Karpas-422 (cell line): ENCODE data around the gene AEN. TPM values are rescaled to one million over a fixed set of nuclear protein-coding genes. Genes with fewer than 3 reads are reported as not detected.
"Not testable (repeated sequence)": the region's sequence is repeated elsewhere in the genome, so short reads cannot be mapped to it uniquely, and the experiment has no call there.

ENCODE experiments used
- DNase-seq: peaks from one replicate; pipeline ENCODE4 v3.0.0-alpha.2; 2015
- H2AFZ ChIP-seq: fragments of 200-600 bp; sonication (generic); 2 replicates; pipeline ENCODE4 v1.6.1; 2014; ENCODE audit warnings: antibody characterized with exemption, low read length, mixed read lengths
- H3K27ac ChIP-seq: fragments of 200-600 bp; sonication (generic); 2 replicates; pipeline ENCODE4 v1.5.1; 2014; ENCODE audit warnings: mild to moderate bottlenecking, low read length, moderate library complexity
- H3K27me3 ChIP-seq: fragments of 200-600 bp; sonication (generic); 2 replicates; pipeline ENCODE4 v1.6.1; 2014; ENCODE audit warnings: low read length, mixed read lengths
- H3K36me3 ChIP-seq: fragments of 200-600 bp; sonication (generic); 2 replicates; pipeline ENCODE4 v1.6.1; 2014; ENCODE audit warnings: low read length, mixed read lengths; ENCODE audit not compliant: insufficient read depth
- H3K4me1 ChIP-seq: fragments of 200-600 bp; sonication (generic); 2 replicates; pipeline ENCODE4 v1.6.1; 2014; ENCODE audit warnings: mild to moderate bottlenecking, low read length, mixed read lengths
- H3K4me2 ChIP-seq: fragments of 200-600 bp; sonication (generic); 2 replicates; pipeline ENCODE4 v1.6.1; 2014; ENCODE audit warnings: low read length, low read depth, mild to moderate bottlenecking; ENCODE audit not compliant: poor library complexity, severe bottlenecking
- H3K4me3 ChIP-seq: fragments of 200-600 bp; sonication (generic); 2 replicates; pipeline ENCODE4 v1.5.1; 2014; ENCODE audit warnings: mild to moderate bottlenecking, antibody characterized with exemption, low read length, mixed read lengths
- H3K79me2 ChIP-seq: fragments of 200-600 bp; sonication (generic); 2 replicates; pipeline ENCODE4 v1.6.1; 2014; ENCODE audit warnings: mild to moderate bottlenecking, low read length, mixed read lengths
- H3K9ac ChIP-seq: fragments of 200-600 bp; sonication (generic); 2 replicates; pipeline ENCODE4 v1.6.0; 2014; ENCODE audit warnings: low read length
- H3K9me2 ChIP-seq: fragments of 200-600 bp; sonication (generic), shearing (Covaris generic); replicated peaks from 2 replicates; pipeline ENCODE4 v1.6.0; 2014; ENCODE audit warnings: mild to moderate bottlenecking, low read length, moderate library complexity; ENCODE audit not compliant: insufficient read depth
- H3K9me3 ChIP-seq: fragments of 300-700, 200-600 bp; sonication (generic); 2 replicates; pipeline ENCODE4 v1.6.1; 2014; ENCODE audit warnings: low read length, mixed read lengths
- H4K20me1 ChIP-seq: fragments of 200-600 bp; sonication (generic); 2 replicates; pipeline ENCODE4 v1.6.1; 2014; ENCODE audit warnings: mild to moderate bottlenecking, antibody characterized with exemption, low read length, low read depth; ENCODE audit not compliant: insufficient read depth
- total RNA-seq: library from RNA; depleted of rRNA; stranded (reverse); fragments of >200 nt; shearing (Covaris generic); gene quantifications from 2 replicates; pipeline ENCODE4 v1.2.3, GENCODE V29; 2014; ENCODE audit warnings: low replicate concordance

Gene AEN
- total RNA-seq, 1 experiment from 2014 or later, result 18.1 TPM

- DNase-seq, result no peak
- Histone ChIP-seq H3K79me2 (peaks cover 29% of the 10 kb centered on the region), H3K36me3 (peaks cover 34% of the 10 kb centered on the region), H4K20me1 (peaks cover 20% of the 10 kb centered on the region), H3K9ac (no peak overlapping the region), H3K9me3 (no peaks in the 10 kb centered on the region), H3K4me1 (peaks cover 41% of the 10 kb centered on the region), H3K4me2 (no peak overlapping the region), H3K9me2 (no peaks in the 10 kb centered on the region), H3K4me3 (no peak overlapping the region), H2AFZ (no peak overlapping the region), H3K27ac (no peak overlapping the region), H3K27me3 (no peaks in the 10 kb centered on the region)
Observed at GRCh38 chr15:88631464-88632028, 10.4 kb downstream of the AEN start.

- peaks cover 16% of the 10 kb centered on the region for H3K79me2 ChIP-seq
- H3K4me1 ChIP-seq, result peaks cover 48% of the 10 kb centered on the region
Observed at GRCh38 chr15:88632797-88633196, 11.7 kb downstream of the AEN start.

DNA sequence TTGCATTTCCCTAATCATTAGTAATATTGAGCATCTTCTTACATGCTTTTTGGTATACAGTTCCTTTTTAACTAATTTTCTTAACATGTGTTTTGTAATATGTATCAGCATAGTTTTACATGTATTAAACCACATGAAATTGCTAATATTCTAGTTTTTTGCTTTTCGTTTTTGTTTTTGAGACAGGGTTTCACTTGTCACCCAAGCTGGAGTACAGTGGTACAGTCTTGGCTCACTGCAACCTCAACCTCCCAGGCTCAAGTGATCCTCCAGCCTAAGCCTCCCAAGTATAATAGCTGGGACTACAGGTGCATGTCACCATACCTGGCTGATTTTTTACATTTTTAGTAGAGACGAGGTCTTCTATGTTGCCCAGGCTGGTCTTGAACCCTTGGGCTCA, 13.3 kb downstream of the AEN start:
- no peak overlapping the region for H3K9ac ChIP-seq

More at GRCh38 chr15:88632797-88633196, 11.7 kb downstream of the AEN start:
- not testable (repeated sequence) for DNase-seq, H3K27me3 ChIP-seq, H3K9me3 ChIP-seq, H3K4me3 ChIP-seq, H4K20me1 ChIP-seq, H2AFZ ChIP-seq, H3K9me2 ChIP-seq, H3K27ac ChIP-seq, H3K4me2 ChIP-seq, H3K9ac ChIP-seq
- peaks cover 23% of the 10 kb centered on the region for H3K36me3 ChIP-seq

GRCh38 chr15:88635318-88635717, 14.2 kb downstream of the AEN start:
- no peaks in the 10 kb centered on the region; the same call in 1 of the 2 replicates for H3K79me2 ChIP-seq
- no peaks in the 10 kb centered on the region for H3K9me3 ChIP-seq
- no peak overlapping the region for H2AFZ ChIP-seq
- H3K27me3 ChIP-seq, result no peaks in the 10 kb centered on the region
- peaks cover 73% of the 10 kb centered on the region for H3K4me1 ChIP-seq
- no peaks in the 10 kb centered on the region for H4K20me1 ChIP-seq
- peaks cover 6% of the 10 kb centered on the region; the same call in 1 of the 2 replicates for H3K36me3 ChIP-seq
- no peak overlapping the region for H3K4me3 ChIP-seq
- H3K27ac ChIP-seq, result peak overlapping the region; percentile 92
- H3K4me2 ChIP-seq, result no peak overlapping the region
- H3K9me2 ChIP-seq, result no peaks in the 10 kb centered on the region
- DNase-seq, result no peak
- no peak overlapping the region for H3K9ac ChIP-seq

More for the DNA sequence above, 13.3 kb downstream of the AEN start:
- H3K9me3 ChIP-seq, result no peaks in the 10 kb centered on the region
- H3K79me2 ChIP-seq, result no peaks in the 10 kb centered on the region; the same call in 1 of the 2 replicates
- H3K9me2 ChIP-seq, result no peaks in the 10 kb centered on the region
- peaks cover 13% of the 10 kb centered on the region; the same call in 1 of the 2 replicates for H3K36me3 ChIP-seq
- no peak overlapping the region for H3K4me3 ChIP-seq
- no peak overlapping the region for H3K4me2 ChIP-seq
- H3K4me1 ChIP-seq, result peaks cover 64% of the 10 kb centered on the region
- H2AFZ ChIP-seq, result no peak overlapping the region
- H3K27me3 ChIP-seq, result no peaks in the 10 kb centered on the region
- H4K20me1 ChIP-seq, result 0 out of 2 replicates have a peak, but pooled peaks cover 4% of the 10 kb centered on the region
- H3K27ac ChIP-seq, result peak overlapping the region; percentile 29; the same call in 1 of the 2 replicates
- no peak for DNase-seq

GRCh38 chr15:88636050-88636449, 14.9 kb downstream of the AEN start:
- Histone ChIP-seq H3K9ac (no peak overlapping the region; the same call in 1 of the 2 replicates), H3K4me2 (no peak overlapping the region)

GRCh38 chr15:88636654-88637053, 15.5 kb downstream of the AEN start:
- Histone ChIP-seq H3K27me3 (no peaks in the 10 kb centered on the region), H2AFZ (no peak overlapping the region), H3K4me1 (peaks cover 86% of the 10 kb centered on the region), H3K9ac (peak overlapping the region; percentile 76), H3K27ac (peak overlapping the region; percentile 92), H3K9me3 (no peaks in the 10 kb centered on the region), H3K36me3 (peaks cover 4% of the 10 kb centered on the region; the same call in 1 of the 2 replicates), H3K9me2 (no peaks in the 10 kb centered on the region), H3K4me2 (peak overlapping the region; percentile 88), H3K79me2 (no peaks in the 10 kb centered on the region), H3K4me3 (no peak overlapping the region), H4K20me1 (no peaks in the 10 kb centered on the region)
- no peak for DNase-seq

More at GRCh38 chr15:88636050-88636449, 14.9 kb downstream of the AEN start:
- peaks cover 80% of the 10 kb centered on the region for H3K4me1 ChIP-seq
- no peaks in the 10 kb centered on the region for H3K27me3 ChIP-seq
- no peak overlapping the region for H2AFZ ChIP-seq
- peaks cover 4% of the 10 kb centered on the region; the same call in 1 of the 2 replicates for H3K36me3 ChIP-seq
- H4K20me1 ChIP-seq, result no peaks in the 10 kb centered on the region
- no peaks in the 10 kb centered on the region for H3K79me2 ChIP-seq
- H3K9me2 ChIP-seq, result no peaks in the 10 kb centered on the region
- no peak overlapping the region for H3K4me3 ChIP-seq
- peak overlapping the region; percentile 92 for H3K27ac ChIP-seq
- no peaks in the 10 kb centered on the region for H3K9me3 ChIP-seq
- DNase-seq, result no peak

DNA sequence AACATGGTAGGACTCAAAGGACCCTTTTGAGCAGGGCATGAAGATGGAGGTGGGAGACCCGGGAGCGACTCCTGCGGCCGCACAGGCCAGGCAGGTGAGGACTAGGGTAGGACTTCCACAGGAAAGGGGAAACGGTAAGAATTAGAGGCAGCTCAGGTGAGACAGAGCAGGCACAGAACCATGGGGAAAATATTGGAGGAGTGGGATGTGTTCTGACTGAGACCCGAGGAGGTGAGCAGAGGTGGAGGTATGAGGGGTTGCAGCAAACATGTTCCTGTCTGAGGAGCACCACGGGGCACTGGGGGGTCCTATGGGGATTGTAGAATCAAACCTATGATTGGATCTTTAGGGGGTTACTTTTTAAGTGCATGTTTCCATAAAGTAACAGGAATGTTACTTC, 16.3 kb downstream of the AEN start:
- Histone ChIP-seq H3K9ac (peak overlapping the region; percentile 76), H3K27me3 (no peaks in the 10 kb centered on the region), H3K9me3 (no peaks in the 10 kb centered on the region), H2AFZ (no peak overlapping the region), H3K79me2 (no peaks in the 10 kb centered on the region), H3K36me3 (peaks cover 4% of the 10 kb centered on the region; the same call in 1 of the 2 replicates), H3K4me2 (peak overlapping the region; percentile 88), H3K4me1 (peaks cover 92% of the 10 kb centered on the region), H3K4me3 (peak overlapping the region; percentile 67; the same call in 1 of the 2 replicates), H3K9me2 (no peaks in the 10 kb centered on the region), H4K20me1 (no peaks in the 10 kb centered on the region), H3K27ac (peak overlapping the region; percentile 92)
- DNase-seq, result no peak

DNA sequence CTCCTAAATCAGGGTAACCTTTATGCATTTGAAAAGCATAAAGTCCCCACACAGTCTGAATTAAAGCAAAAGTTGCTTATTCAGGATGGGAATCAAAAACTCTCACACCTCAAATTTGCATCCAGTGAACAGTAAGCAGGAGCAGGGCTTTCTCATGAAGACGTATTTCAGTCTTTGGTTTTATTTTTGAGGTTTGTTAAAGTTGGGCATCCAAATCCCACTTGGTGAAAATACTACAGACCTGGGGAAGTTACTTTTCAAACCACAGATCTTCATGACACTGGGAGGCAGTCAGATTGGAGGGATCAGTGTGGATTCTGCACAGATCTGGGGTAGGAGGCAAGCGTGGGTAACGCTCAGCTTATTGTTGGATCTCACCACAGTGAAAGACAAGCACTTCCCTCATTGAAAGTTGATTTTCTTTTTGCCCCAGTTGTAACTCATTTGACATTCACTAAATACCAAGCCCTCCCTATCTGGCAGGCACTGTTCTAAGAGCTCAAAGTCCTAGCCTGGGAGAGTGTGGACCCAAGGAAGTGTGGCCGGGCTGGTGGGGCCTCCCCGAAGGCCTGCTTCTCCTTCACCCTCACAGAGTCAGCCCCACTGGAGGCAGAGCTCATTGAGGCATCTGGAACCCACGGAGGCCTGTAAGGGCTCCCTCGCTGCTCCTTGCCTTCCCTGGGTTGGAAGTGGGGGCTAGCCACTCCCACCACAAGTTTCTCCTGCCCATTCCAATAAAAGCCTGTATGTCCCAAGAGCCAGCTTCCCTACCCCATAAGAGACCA, 16.9 kb downstream of the AEN start:
- H2AFZ ChIP-seq, result no peak overlapping the region
- DNase-seq, result peak; percentile 60
- H3K36me3 ChIP-seq, result peaks cover 4% of the 10 kb centered on the region; the same call in 1 of the 2 replicates

More for the DNA sequence above, 16.9 kb downstream of the AEN start:
- Histone ChIP-seq H3K4me3 (peak overlapping the region; percentile 67), H3K9me3 (no peaks in the 10 kb centered on the region), H3K9ac (peak overlapping the region; percentile 76), H3K4me1 (peaks cover 94% of the 10 kb centered on the region), H3K79me2 (no peaks in the 10 kb centered on the region), H3K27me3 (no peaks in the 10 kb centered on the region), H3K4me2 (peak overlapping the region; percentile 88), H3K27ac (peak overlapping the region; percentile 92), H3K9me2 (no peaks in the 10 kb centered on the region), H4K20me1 (no peaks in the 10 kb centered on the region)
